GM19397 (cell line): ENCODE data around the gene KCNQ1OT1.

Experiments
- ATAC-seq: cut with Tn5 transposase; IDR thresholded peaks from one replicate; pipeline ENCODE4 v1.9.1; 2021; ENCODE audit warnings: mild to moderate bottlenecking, moderate library complexity; ENCODE audit not compliant: unreplicated experiment

Gene KCNQ1OT1

DNA sequence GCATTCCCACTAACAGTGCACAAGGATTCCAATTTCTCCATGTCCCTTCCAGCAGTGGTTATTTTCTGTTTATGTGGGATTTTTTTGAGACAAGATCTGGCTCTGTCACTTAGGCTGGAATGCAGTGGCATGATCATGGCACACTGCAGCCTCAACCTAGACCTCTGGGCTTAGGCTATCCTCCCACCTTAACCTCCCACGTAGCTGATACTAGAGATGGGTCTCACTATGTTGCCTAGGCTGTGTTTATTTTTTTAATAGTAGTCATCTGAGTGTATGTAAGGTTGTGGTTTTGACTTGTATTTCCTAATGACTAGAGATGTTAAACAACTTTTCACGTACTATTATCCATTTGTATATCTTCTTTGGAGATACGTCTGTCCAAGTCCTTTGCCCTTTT is 74.6 kb downstream of the KCNQ1OT1 start:
- ATAC-seq = no peak

DNA sequence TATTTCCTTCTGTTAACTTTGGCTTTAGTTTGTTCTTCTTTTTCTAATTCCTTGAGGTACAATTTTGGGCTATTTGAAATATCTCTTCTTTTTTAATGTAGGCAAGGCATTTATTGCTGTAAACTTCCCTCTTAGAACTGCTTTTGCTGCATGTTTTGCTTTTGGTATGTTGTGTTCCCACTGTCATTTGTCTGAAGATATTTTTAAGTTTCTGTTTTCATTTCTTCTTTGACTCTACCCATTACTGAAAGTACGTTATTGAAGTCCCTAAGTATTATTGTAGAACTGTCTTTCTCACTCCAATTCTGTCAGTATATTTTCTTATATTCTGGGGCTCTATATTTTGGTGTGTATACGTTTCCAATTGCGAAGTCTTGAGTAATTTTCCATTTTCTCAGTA is 77.9 kb downstream of the KCNQ1OT1 start:
- no peak for ATAC-seq

DNA sequence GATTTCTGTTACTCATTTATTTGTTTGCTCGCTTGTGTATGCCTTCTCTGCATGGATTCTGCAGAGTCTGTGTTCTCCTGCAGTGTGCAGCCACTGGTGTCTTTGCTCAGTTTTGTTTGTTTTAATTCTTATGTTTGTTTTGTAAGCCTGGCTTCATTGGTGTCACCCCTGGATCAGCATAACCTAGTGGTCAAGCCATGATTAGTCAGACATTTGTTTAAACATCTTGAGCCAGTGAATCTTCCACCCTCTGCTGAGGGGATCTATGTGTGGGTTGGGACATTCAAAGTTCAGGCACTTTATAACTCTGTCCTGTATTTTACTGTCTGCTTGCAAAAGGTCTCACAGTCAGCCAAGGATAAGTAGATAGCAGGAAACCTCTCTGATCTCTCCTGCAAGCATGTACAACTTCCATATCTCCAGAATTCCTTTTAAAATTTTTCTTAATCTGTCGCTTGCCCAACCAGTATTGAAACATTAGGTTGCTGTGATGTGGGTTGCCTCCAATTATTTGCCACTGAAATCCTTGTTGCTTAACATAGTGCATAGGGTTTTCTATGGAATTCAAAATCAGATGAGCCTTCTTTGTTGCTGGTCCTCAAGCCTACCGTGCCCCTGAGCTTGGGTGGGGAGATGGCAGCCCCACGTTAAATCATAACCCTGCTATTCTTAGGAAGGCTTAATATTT is 86.8 kb downstream of the KCNQ1OT1 start:
- no peak for ATAC-seq

DNA sequence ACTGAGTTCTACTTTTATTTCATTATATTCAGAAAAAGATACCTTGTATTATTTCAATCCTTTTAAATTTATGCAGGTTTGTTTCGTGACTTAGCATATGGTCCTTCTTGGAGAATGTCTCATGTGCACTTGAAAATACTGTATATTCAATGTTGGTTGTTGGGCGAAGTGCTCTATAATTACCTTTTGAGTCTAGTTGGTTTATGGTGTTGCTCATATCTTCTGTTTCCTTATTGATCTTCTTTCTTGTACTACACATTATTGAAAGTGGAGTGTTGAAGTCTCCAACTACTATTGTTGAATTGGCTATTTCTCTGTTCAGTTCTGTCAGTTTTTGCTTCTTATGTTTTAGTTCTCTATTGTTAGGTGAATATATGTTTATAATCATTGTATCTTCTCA is 90.4 kb downstream of the KCNQ1OT1 start:
- ATAC-seq = no peak

DNA sequence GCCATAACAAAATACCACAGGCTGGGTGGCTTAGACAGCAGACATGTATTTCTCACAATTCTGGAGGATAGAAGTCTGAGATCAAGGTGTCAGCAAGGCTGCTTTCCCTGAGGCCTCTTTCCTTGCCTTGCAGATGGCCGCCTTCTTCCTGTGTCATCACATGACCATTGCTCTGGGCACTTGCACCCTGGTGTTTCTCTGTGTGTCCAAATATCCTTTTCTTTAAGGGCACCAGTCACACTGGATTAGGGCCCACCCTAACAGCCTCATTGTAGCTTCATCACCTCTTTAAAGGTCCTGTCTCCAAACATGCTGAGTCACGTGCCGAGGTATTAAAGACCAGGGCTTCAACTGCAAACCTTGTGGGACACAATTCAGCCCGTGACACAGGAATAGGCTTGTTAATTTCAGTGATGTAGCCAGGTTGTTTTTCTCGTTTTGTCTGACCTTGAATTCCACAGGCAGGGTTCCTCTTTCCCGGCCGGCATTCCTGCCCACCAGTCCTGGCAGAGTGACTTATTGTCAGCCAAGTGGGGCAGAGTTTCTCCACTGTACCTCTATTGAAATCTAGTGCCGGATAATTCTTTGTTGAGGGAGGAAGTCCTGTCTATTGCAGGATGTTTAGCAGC is 100.1 kb downstream of the KCNQ1OT1 start:
- no peak for ATAC-seq

DNA sequence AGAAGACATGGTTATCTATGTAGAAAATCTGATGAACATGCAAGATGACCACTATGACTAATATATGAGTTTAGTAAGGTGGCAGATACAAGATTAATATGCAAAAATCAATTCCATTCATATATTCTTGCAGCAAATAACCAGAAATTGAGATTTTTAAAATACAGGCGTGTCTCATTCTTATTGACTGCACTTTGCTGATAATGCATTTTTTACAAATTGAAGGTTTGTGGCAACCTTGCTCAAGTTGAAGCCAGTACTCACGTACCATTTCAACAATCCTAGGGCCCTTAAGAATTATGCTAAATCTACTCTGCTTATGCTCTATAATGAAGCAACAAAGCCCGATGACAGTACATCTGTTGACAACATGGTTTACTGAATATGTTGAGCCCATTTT is 104.6 kb downstream of the KCNQ1OT1 start:
- no peak for ATAC-seq

DNA sequence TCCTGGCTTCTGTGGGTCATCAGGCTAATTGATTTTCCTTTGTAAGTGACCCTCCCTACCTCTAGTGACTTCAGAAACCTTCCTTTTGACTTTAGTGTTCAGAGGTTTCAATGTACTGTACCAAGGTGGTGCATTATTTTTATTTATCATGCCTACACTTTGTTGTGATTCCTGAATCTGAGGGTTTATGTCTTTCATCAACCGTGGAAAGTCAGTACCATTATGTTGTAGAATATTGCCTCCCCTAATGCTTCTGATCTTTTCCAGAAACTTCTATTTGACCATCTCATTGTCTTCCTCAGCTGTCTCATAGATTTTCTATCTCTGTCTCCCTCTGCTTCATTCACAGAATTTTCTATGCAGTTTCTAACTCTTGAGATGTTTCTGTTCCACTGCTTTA is 105.5 kb downstream of the KCNQ1OT1 start:
- no peak for ATAC-seq

DNA sequence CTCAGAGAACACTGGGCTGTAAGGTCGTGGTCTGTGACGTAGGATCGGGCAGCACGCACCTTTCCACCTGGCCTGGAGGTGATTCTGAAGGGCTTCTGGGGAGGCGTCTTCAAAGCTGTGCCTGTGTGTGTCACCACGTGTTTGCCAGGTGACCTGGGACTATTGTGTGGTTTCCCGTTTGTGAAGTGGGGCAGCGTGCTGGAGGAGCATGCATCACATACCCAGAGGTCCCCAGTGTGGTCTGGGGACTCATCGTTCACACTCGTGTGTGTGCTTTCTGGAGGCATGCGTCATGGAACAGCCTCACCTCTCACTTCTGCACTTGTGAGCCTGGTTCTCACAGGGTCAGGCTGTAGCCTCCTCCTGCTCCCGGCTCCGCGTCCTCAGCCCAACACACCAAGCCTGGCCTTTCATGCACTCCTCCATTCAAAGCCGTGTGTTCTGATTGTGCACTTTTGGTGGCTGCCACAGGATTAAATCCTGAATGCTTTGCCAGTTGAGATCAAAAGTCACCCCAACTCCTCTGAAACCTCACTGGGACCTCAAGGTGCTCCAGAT is 106.3 kb downstream of the KCNQ1OT1 start:
- ATAC-seq = no peak

DNA sequence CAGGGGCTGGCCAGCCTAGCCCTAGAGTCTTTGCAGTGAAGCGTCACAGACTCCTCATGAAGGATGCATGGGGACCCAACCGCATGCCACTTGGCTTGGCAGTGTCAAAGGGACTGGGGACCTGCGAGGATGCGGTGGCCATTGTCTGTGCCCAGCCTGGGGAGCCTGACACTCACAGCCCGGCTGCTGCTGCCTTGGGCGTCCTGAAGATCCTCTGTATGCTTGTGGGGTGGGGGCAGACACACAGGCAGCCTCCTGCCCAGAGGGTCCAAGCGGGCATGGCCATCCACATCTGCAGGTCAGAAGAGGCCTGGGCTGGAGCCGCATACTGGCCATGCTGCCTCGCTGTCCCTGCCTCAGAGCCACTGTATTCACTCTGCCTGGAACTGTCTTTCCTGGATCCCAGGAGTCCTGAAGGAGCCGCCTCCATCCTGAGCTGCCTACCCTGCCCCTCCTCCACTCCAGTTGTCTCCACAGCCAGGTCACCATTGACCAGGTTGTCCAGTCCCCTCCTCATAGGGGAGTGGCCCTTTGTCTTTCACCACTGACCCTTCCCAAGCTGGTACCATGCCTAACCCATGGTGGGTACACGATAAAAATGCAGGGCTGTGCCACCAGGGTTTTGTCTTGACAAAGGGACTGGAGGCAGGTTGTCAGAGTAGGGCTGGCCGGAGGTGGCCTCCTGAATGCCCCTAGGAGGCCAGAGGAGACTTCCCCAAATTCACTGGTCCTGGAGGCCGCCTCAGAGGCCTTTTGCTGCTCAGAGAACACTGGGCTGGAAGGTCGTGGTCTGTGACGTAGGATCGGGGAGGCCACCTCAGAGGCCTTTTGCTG is 107.0 kb downstream of the KCNQ1OT1 start:
- ATAC-seq = no peak

DNA sequence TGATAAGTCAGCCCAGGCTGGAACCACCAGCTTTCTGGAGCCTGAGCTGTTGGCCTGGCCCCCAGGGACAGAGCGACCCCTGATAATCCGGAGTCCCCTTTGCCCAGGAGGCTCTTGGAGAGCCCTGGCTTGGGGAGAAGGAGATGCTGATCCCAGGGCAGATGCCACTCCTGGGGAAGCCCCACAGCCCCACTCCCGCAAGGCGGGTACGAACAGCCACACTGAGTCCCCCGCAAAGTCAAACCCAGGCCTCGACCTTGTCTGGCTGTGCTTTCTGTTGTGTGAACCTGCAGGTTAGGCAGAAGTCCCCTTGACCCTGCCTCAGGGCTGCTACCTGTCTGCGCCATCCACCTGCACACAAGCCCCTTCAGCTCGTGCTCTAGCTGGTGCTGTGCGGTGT is 108.0 kb downstream of the KCNQ1OT1 start:
- ATAC-seq = no peak

DNA sequence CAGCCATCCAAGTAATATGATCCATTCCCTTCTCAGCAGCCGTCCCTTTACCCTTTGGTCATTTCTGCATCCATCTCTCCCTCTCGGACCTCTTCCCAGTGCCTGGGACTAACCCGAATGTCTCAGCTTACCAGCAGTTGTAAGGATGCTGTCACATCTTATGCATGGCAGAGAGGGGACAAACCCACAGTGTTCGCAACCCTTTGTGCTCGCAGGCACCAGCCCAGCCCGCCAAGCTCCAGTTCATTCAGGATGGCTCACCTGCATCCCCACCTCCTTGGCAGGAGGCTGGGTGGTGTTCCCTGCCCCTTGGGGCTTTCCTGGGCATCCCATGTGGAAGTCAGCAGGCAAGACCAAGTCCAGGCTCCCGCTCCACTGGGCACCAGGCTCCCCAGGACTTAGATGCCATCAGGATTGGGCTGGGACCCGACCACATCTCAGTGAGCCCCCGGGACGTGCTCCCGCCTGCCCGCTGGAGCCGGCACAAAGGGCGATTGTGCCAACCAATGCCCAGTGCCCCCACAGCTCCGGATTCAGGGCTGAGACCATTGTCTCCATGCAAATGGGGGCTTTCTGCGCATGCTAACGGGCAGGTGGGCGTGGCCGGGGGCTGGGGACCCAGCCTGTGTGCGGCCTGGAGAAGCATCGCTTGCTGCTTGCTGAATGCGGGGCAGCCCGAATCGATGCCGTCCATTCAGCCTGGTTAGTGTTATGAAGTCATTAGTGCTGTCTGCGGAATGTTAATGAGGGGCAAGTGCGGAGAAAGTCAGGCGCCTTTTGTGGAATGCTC is 108.6 kb downstream of the KCNQ1OT1 start:
- ATAC-seq = no peak

DNA sequence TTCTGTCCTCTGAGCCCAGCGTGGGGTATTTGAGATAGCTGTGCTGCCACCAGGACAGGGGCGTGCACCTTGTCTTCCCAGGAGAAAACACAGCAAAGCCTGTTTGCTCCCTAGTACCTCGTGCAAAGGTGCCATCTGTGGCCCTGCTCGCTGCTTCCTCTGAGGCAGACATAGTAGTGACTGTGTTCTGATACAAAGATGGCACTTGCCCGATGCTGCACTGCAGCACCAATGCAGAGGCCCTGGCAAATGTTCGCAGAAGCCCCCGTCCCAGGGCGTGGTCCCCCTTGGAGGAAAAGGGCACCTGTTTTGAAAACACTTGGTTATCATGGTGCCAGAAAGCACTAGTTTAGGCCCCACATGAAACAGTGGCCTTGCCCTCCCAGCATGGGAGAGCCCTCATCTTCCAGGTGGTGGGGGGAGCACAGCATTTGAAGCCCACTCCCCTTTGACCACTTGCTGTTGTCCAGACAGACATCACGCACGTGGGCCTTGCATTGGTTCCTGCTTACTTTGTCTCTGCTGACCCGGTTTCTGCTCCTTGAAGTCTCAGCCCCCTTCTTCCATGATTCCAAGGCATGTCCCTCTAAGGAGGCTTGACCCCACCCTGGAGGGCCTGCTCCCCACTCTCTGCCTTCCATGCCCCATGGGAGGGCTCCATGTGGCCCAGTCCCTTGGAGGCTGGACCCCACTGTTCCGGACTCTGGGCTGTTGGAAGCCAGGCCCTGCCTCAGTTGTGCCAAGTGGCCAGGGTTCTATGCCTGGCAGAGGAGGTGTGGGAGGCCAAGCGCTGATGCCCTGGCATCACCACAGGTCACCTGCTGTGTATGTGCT is 109.4 kb downstream of the KCNQ1OT1 start:
- no peak for ATAC-seq

DNA sequence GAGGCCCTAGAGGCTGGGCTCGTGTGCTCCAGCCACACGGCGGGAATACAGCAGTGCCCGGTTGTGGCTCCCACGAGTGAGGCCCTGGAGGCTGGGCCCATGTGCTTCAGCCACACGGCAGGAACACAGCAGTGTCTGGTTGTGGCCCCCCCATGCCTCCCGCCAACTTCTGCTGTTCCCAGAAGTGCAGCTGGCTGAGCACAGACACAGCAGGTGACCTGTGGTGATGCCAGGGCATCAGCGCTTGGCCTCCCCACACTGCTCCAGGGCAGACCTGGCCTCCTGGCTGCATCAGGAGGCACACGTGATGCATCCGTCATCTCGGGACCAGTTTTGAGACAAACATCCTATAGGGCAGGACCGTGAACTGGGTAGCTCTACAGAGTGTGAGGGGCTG is 110.3 kb downstream of the KCNQ1OT1 start:
- ATAC-seq = no peak

DNA sequence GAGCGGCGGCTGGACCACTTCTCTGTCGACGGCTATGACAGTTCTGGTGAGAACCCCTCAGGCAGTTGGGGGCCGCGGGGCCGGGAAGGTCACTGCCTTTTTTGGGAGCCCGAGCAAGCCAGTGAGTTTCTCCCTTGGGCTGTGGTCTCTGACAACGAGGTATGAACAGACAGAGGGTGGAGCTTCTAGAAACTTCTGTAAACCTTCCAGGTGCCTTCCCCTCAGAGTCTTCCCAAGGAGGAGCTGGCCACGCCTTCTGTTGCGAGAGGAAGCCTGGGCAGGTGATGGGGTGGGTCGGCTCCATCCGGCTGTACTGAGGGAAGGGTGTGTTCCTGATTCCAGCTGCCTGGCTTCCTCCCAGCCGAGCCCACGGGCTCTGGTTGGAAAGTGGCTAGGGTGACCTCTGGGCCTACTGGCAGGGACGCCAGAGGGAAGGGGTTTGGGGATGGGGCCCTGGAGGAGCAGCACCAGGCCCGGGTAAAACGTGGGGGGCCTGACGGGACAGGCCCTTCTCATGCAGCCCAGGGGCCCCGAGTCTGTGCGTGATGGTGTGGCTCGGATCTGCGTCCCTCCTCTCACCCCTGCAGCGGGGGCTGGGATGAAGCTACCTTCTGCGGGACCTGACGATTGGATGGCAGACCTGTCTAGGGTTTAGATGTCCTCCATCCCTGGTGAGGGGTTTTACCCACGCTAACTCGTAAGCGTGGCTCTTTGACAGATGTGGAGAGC is 110.8 kb downstream of the KCNQ1OT1 start:
- ATAC-seq = no peak

DNA sequence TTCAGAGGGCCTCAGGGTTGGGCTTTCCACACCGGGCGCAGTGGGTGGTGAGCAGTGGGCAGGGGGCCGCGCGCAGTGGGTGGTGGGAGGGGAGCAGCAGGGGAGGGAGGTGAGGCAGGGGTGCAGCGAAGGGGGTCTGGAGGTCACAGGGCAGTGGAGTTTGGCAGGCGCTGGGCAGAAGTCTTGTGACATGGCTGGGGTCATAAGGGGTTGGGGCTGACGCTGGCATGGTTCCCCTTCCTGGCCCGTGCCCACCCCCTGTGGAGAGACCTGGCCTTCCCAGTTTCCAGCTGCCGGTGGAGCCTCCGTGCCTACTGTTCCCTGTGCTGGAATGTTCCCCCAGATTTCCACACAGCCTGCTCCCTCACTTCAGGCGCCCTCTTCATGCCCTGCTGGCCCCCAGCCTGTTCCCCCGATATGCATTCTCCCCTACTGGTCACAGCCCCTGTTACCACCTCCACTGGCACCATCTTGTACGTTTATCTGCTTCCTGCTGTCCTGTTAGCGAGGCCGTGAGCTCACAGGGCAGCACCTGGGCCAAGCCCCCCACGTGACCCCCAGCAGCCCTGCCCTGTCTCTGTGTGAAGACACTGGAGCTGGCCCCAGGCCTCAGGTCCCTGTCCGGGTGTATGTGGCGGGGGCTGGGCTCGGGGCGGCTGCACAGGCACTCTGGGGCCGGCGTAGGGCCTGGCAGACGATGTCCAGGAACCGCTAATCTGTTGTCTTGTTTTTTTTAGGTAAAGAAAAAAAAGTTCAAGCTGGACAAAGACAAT is 111.6 kb downstream of the KCNQ1OT1 start:
- ATAC-seq = no peak

DNA sequence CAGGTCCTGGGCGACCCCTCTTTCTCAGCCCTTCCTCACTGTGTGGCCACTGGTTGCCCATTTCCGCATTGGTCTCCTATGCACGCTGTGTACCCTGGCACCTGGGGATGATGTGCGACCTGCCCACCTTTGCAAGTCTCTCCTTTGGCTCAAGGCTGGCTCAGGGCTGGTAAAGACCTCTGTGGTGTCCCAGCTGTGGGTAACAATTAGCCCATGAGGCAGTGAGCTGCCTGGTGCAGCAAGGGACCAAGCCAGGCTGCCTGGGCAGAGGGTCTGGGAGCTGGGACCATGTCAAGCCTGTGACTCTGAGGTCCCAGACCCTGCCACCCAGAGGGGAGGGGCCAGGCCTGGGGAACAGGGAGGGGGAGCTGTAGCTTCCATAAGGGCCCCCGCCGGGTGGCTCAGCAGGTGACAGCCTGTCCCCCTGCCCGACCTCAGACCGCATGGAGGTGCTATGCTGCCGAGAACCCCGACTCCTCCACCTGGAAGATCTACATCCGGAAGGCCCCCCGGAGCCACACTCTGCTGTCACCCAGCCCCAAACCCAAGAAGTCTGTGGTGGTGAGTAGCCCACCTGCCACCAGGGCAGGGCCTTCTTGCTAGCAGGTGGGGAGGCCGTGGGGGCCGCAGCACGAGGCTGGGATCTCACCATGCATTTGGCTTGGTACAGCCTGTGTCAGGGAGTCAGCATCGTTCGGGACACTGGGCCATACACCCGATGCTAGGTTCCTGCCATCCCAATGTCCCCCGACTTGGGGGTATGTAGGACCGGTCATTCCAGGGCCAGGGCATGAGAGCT is 112.5 kb downstream of the KCNQ1OT1 start:
- ATAC-seq = no peak

DNA sequence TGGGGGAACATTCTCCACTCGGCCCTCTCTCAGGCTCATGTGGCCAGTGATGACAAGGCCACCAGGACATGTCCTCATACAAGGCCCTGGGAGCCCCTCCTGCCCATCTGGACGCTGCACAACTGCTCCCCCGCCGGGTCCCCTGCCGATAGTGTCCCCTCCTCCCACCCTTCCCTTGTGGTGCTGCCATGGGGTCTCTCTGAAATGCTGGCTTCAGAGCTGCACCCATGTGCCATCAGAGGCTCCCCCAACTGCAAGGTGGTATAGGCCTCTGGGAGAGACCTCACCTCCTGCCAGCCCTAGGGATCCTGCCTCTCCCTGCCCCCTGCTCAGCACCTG is 113.0 kb downstream of the KCNQ1OT1 start:
- no peak for ATAC-seq
